ES-I3 (cell line): ENCODE measurements around the gene SH3D21.

Experiments used
- H3K36me3 ChIP-seq: 2 replicates; pipeline ENCODE4 v1.6.1; 2013; ENCODE audit warnings: mild to moderate bottlenecking, low read length, control low read depth, moderate library complexity; ENCODE audit not compliant: insufficient read depth
- H3K4me1 ChIP-seq: 2 replicates; pipeline ENCODE4 v1.6.1; 2013; ENCODE audit warnings: mild to moderate bottlenecking, control low read depth, low read length; ENCODE audit not compliant: insufficient read depth
- H3K9ac ChIP-seq: 2 replicates; pipeline ENCODE4 v1.6.1; 2013; ENCODE audit warnings: low read depth, mild to moderate bottlenecking, low read length, moderate library complexity
- H3K9me3 ChIP-seq: 2 replicates; pipeline ENCODE4 v1.6.1; 2013; ENCODE audit warnings: mild to moderate bottlenecking, low read length, moderate library complexity; ENCODE audit not compliant: control insufficient read depth, insufficient read depth

Gene SH3D21

GRCh38 chr1:36330940-36331339 is 24.8 kb downstream of the SH3D21 start:
- H3K9ac ChIP-seq = no peak overlapping the region
- H3K36me3 ChIP-seq = no peaks in the 10 kb centered on the region
- H3K4me1 ChIP-seq = no peaks in the 10 kb centered on the region
- H3K9me3 ChIP-seq = no peaks in the 10 kb centered on the region

GRCh38 chr1:36337830-36338229 is 31.7 kb downstream of the SH3D21 start:
- H3K4me1 ChIP-seq = no peaks in the 10 kb centered on the region
- H3K36me3 ChIP-seq = peaks cover 5% of the 10 kb centered on the region; the same call in 1 of the 2 replicates
- no peak overlapping the region for H3K9ac ChIP-seq
- no peaks in the 10 kb centered on the region for H3K9me3 ChIP-seq

- Histone ChIP-seq H3K9me3 (no peaks in the 10 kb centered on the region), H3K36me3 (peaks cover 8% of the 10 kb centered on the region; the same call in 1 of the 2 replicates), H3K4me1 (no peaks in the 10 kb centered on the region), H3K9ac (no peak overlapping the region)
These were observed 33.0 kb downstream of the SH3D21 start for GRCh38 chr1:36339215-36339614.

GRCh38 chr1:36339615-36340014 is 33.4 kb downstream of the SH3D21 start:
- Histone ChIP-seq H3K4me1 (no peaks in the 10 kb centered on the region), H3K9ac (no peak overlapping the region), H3K36me3 (peaks cover 8% of the 10 kb centered on the region; the same call in 1 of the 2 replicates)

GRCh38 chr1:36341626-36342320 is 35.6 kb downstream of the SH3D21 start:
- H3K4me1 ChIP-seq = no peaks in the 10 kb centered on the region
- H3K36me3 ChIP-seq = peaks cover 11% of the 10 kb centered on the region
- no peak overlapping the region for H3K9ac ChIP-seq
- no peaks in the 10 kb centered on the region for H3K9me3 ChIP-seq

More at GRCh38 chr1:36339615-36340014, 33.4 kb downstream of the SH3D21 start:
- H3K9me3 ChIP-seq = no peaks in the 10 kb centered on the region

GRCh38 chr1:36342426-36343185 is 36.4 kb downstream of the SH3D21 start:
- H3K36me3 ChIP-seq = peaks cover 11% of the 10 kb centered on the region
- H3K9ac ChIP-seq = no peak overlapping the region
- H3K4me1 ChIP-seq = no peaks in the 10 kb centered on the region
- no peaks in the 10 kb centered on the region for H3K9me3 ChIP-seq

- no peaks in the 10 kb centered on the region for H3K4me1 ChIP-seq
- no peak overlapping the region for H3K9ac ChIP-seq
- peaks cover 16% of the 10 kb centered on the region for H3K36me3 ChIP-seq
- H3K9me3 ChIP-seq = no peaks in the 10 kb centered on the region
These were observed 37.7 kb downstream of the SH3D21 start for GRCh38 chr1:36343651-36344394.

GRCh38 chr1:36344395-36344680 is 38.2 kb downstream of the SH3D21 start:
- Histone ChIP-seq H3K9ac (no peak overlapping the region), H3K36me3 (peaks cover 16% of the 10 kb centered on the region), H3K4me1 (no peaks in the 10 kb centered on the region), H3K9me3 (no peaks in the 10 kb centered on the region)

GRCh38 chr1:36345353-36345752 is 39.2 kb downstream of the SH3D21 start:
- no peaks in the 10 kb centered on the region; the same call in 1 of the 2 replicates for H3K4me1 ChIP-seq
- no peaks in the 10 kb centered on the region for H3K9me3 ChIP-seq
- H3K9ac ChIP-seq = no peak overlapping the region
- peaks cover 16% of the 10 kb centered on the region for H3K36me3 ChIP-seq

GRCh38 chr1:36346741-36347370 is 40.7 kb downstream of the SH3D21 start:
- no peak overlapping the region for H3K9ac ChIP-seq
- peaks cover 14% of the 10 kb centered on the region; the same call in 1 of the 2 replicates for H3K4me1 ChIP-seq
- peaks cover 11% of the 10 kb centered on the region; the same call in 1 of the 2 replicates for H3K36me3 ChIP-seq
- no peaks in the 10 kb centered on the region for H3K9me3 ChIP-seq

- Histone ChIP-seq H3K36me3 (peaks cover 8% of the 10 kb centered on the region; the same call in 1 of the 2 replicates), H3K4me1 (peaks cover 30% of the 10 kb centered on the region), H3K9ac (no peak overlapping the region), H3K9me3 (no peaks in the 10 kb centered on the region)
These were observed 43.1 kb downstream of the SH3D21 start for GRCh38 chr1:36349241-36349671.

- Histone ChIP-seq H3K9me3 (no peaks in the 10 kb centered on the region), H3K9ac (no peak overlapping the region), H3K36me3 (peaks cover 8% of the 10 kb centered on the region; the same call in 1 of the 2 replicates), H3K4me1 (peaks cover 30% of the 10 kb centered on the region)
These were observed 43.7 kb downstream of the SH3D21 start for GRCh38 chr1:36349839-36350238.

GRCh38 chr1:36350659-36351226 is 44.6 kb downstream of the SH3D21 start:
- peaks cover 30% of the 10 kb centered on the region for H3K4me1 ChIP-seq
- H3K9ac ChIP-seq = no peak overlapping the region
- H3K9me3 ChIP-seq = no peaks in the 10 kb centered on the region
- H3K36me3 ChIP-seq = peaks cover 8% of the 10 kb centered on the region; the same call in 1 of the 2 replicates
